ENCODE measurements around the gene PTPRM.

DNA sequence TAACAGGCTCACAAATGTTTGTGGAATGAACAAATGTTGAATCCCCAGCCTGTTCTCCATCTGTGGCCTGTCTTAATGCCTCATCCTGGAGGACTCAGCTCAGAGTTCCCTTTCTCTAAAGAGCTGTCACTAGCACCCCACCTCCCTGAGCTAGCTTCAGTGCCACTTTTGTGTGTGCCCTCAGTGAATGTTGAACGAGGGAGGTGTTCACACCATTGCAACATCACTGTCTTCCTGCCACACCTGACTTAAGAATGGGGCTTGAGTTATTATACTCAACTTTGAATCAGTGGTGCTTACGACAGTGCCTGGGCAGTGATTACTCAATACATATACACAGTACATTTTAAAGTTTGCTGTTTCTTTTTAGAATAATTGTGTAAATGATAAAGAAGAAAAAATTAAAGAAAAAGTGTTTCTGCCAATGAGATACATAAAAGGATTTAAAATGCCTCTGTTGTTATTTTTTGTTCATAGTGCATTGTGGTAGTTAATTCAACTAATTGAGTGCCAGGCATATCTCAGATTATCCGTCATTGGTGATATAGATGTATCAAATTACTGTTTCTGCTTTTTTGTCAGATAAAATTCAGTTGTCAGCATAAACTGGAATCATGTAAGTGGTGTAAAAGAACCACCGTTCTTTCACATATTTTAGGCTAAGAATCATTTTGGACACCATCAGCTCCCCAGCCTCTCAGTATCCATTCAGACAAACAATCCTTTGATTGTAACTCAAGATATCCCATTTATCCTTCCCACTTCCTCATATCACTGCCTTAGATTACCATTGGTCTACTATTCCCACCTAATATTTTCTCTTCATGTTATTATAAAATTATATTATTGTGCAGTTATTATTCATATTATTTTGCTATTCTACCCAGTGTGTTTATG, 304.7 kb downstream of the PTPRM start:
- TF ChIP-seq ZNF707 (tag by site-specific recombination; IDR thresholded peaks at IDR 0.05) (no peak), SP2 (tag by site-specific recombination; IDR thresholded peaks at IDR 0.05) (no peak), ZNF223 (tag by site-specific recombination; IDR thresholded peaks at IDR 0.05) (no peak), ZNF837 (tag by site-specific recombination; IDR thresholded peaks at IDR 0.05) (no peak), ZNF664 (tag by site-specific recombination; IDR thresholded peaks at IDR 0.05) (no peak), BCL11B (tag by site-specific recombination; IDR thresholded peaks at IDR 0.05; ENCODE audit: low read depth) (no peak)
- TF ChIP-seq, protein P1, sequence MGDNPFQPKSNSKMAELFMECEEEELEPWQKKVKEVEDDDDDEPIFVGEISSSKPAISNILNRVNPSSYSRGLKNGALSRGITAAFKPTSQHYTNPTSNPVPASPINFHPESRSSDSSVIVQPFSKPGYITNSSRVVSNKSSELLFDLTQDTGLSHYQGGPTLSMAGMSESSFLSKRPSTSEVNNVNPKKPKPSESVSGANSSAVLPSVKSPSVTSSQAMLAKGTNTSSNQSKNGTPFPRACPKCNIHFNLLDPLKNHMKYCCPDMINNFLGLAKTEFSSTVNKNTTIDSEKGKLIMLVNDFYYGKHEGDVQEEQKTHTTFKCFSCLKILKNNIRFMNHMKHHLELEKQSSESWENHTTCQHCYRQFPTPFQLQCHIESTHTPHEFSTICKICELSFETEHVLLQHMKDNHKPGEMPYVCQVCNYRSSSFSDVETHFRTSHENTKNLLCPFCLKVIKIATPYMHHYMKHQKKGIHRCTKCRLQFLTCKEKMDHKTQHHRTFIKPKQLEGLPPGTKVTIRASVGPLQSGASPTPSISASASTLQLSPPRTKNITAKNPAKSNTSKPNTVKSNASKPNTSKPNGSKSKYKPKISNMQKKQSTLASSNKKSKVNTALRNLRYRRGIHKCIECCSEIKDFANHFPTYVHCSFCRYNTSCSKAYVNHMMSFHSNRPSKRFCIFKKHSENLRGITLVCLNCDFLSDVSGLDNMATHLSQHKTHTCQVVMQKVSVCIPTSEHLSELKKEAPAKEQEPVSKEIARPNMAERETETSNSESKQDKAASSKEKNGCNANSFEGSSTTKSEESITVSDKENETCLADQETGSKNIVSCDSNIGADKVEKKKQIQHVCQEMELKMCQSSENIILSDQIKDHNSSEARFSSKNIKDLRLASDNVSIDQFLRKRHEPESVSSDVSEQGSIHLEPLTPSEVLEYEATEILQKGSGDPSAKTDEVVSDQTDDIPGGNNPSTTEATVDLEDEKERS (tag by site-specific recombination; IDR thresholded peaks at IDR 0.05) = no peak
- TF ChIP-seq, protein P2, sequence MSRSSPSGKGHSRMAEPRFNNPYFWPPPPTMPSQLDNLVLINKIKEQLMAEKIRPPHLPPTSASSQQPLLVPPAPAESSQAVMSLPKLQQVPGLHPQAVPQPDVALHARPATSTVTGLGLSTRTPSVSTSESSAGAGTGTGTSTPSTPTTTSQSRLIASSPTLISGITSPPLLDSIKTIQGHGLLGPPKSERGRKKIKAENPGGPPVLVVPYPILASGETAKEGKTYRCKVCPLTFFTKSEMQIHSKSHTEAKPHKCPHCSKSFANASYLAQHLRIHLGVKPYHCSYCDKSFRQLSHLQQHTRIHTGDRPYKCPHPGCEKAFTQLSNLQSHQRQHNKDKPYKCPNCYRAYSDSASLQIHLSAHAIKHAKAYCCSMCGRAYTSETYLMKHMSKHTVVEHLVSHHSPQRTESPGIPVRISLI (tag by site-specific recombination; IDR thresholded peaks at IDR 0.05) = no peak
- TF ChIP-seq, protein P3, sequence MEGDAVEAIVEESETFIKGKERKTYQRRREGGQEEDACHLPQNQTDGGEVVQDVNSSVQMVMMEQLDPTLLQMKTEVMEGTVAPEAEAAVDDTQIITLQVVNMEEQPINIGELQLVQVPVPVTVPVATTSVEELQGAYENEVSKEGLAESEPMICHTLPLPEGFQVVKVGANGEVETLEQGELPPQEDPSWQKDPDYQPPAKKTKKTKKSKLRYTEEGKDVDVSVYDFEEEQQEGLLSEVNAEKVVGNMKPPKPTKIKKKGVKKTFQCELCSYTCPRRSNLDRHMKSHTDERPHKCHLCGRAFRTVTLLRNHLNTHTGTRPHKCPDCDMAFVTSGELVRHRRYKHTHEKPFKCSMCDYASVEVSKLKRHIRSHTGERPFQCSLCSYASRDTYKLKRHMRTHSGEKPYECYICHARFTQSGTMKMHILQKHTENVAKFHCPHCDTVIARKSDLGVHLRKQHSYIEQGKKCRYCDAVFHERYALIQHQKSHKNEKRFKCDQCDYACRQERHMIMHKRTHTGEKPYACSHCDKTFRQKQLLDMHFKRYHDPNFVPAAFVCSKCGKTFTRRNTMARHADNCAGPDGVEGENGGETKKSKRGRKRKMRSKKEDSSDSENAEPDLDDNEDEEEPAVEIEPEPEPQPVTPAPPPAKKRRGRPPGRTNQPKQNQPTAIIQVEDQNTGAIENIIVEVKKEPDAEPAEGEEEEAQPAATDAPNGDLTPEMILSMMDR (tag by site-specific recombination; IDR thresholded peaks at IDR 0.05) = no peak
- TF ChIP-seq, protein P4, sequence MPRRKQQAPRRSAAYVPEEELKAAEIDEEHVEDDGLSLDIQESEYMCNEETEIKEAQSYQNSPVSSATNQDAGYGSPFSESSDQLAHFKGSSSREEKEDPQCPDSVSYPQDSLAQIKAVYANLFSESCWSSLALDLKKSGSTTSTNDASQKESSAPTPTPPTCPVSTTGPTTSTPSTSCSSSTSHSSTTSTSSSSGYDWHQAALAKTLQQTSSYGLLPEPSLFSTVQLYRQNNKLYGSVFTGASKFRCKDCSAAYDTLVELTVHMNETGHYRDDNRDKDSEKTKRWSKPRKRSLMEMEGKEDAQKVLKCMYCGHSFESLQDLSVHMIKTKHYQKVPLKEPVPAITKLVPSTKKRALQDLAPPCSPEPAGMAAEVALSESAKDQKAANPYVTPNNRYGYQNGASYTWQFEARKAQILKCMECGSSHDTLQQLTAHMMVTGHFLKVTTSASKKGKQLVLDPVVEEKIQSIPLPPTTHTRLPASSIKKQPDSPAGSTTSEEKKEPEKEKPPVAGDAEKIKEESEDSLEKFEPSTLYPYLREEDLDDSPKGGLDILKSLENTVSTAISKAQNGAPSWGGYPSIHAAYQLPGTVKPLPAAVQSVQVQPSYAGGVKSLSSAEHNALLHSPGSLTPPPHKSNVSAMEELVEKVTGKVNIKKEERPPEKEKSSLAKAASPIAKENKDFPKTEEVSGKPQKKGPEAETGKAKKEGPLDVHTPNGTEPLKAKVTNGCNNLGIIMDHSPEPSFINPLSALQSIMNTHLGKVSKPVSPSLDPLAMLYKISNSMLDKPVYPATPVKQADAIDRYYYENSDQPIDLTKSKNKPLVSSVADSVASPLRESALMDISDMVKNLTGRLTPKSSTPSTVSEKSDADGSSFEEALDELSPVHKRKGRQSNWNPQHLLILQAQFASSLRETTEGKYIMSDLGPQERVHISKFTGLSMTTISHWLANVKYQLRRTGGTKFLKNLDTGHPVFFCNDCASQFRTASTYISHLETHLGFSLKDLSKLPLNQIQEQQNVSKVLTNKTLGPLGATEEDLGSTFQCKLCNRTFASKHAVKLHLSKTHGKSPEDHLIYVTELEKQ (tag by site-specific recombination; IDR thresholded peaks at IDR 0.05; ENCODE audit: borderline replicate concordance) = no peak
- TF ChIP-seq, protein P5, sequence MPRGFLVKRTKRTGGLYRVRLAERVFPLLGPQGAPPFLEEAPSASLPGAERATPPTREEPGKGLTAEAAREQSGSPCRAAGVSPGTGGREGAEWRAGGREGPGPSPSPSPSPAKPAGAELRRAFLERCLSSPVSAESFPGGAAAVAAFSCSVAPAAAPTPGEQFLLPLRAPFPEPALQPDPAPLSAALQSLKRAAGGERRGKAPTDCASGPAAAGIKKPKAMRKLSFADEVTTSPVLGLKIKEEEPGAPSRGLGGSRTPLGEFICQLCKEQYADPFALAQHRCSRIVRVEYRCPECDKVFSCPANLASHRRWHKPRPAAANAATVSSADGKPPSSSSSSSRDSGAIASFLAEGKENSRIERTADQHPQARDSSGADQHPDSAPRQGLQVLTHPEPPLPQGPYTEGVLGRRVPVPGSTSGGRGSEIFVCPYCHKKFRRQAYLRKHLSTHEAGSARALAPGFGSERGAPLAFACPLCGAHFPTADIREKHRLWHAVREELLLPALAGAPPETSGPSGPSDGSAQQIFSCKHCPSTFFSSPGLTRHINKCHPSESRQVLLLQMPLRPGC (tag by site-specific recombination; IDR thresholded peaks at IDR 0.05) = no peak

Data from HEK293 (cell line).